ENCODE results near the gene HOXB9. TPM values are rescaled to one million over a fixed set of nuclear protein-coding genes. Genes with fewer than 3 reads are reported as not detected.

The HOXB9 gene
- total RNA-seq, 1 experiment from 2014 or later: not detected

DNA sequence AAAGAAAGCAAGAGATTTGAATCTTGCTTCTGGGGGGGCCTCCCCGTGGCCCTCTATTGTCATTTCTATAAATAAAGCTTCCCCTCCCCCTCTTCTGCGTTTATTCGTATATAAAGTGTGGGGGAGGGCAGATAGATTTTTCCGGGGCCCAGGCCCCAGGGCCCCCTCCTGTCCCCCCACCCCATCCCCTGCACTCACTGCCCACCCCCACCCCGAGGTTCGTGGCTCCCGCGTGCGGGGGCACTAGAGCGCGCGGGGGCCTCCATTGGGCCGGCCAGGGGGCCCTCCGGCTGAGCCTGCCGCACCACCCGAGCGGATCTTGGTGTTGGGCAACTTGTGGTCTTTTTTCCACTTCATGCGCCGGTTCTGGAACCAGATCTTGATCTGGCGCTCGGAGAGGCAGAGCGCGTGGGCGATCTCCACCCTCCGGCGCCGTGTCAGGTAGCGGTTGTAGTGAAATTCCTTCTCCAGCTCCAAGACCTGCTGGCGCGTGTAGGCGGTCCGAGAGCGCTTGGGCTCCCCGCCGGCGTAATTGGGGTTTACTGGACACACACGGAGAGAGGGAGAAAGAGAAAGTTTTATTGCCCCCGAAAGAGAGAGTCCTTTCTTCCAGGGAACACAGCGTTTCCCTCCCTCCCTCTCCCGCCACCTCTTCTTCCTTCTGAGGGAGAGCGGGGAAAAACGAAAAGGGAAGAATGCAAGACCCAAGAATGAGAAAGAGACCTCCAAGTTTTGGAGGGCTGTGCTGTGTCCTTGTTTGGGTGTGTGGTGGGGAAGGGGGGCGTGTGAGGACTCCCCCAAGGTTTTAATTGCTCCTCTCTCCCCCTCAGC is 49.5 kb downstream of the HOXB9 start:
- Histone ChIP-seq H4K91ac (ENCODE audit: insufficient read length, low read depth, low read length) (no peak overlapping the region), H3K23ac (ENCODE audit: insufficient read length, low read depth, low read length) (no peak overlapping the region), H3K27ac (ENCODE audit: insufficient read length, low read depth, low read length) (no peak overlapping the region), H3K14ac (ENCODE audit: insufficient read depth, low read length) (no peak overlapping the region), H2BK20ac (ENCODE audit: low read depth, low read length, poor library complexity, severe bottlenecking) (no peak overlapping the region), H4K5ac (ENCODE audit: insufficient read length, low read depth, low read length) (no peak overlapping the region), H3K79me2 (ENCODE audit: insufficient read depth, low read length) (no peaks in the 10 kb centered on the region), H3K4me2 (ENCODE audit: insufficient read depth, insufficient read length, low read length) (no peak overlapping the region), H2BK5ac (ENCODE audit: insufficient read length, low read length) (no peak overlapping the region), H4K20me1 (ENCODE audit: control insufficient read depth, insufficient read depth, insufficient read length) (no peaks in the 10 kb centered on the region), H3K56ac (ENCODE audit: insufficient read length, low read depth, low read length) (no peak overlapping the region), H3K23me2 (ENCODE audit: insufficient read length, low read depth, low read length, poor library complexity, severe bottlenecking) (no peaks in the 10 kb centered on the region), H3T11ph (ENCODE audit: low read length) (no peak overlapping the region), H3K4me1 (ENCODE audit: insufficient read depth, low read length) (no peaks in the 10 kb centered on the region), H3K79me1 (ENCODE audit: insufficient read depth, low read depth, low read length, poor library complexity, severe bottlenecking) (no peaks in the 10 kb centered on the region), H2AFZ (ENCODE audit: low read length) (no peak overlapping the region), H2BK15ac (ENCODE audit: low read depth, low read length) (no peak overlapping the region), H3K27me3 (ENCODE audit: insufficient read depth, low read length) (peaks cover 96% of the 10 kb centered on the region), H2BK12ac (ENCODE audit: insufficient read length, low read depth, low read length) (no peak overlapping the region), H3K9ac (ENCODE audit: extremely low read depth, insufficient read length, low read length) (no peak overlapping the region), H2AK5ac (ENCODE audit: insufficient read length, low read length) (no peak overlapping the region), H2BK120ac (ENCODE audit: low read depth, low read length, poor library complexity, severe bottlenecking) (no peak overlapping the region), H3K9me3 (ENCODE audit: control insufficient read depth, low read depth, low read length) (no peaks in the 10 kb centered on the region), H4K8ac (replicated peaks; ENCODE audit: insufficient read length, low read depth, low read length) (no peak overlapping the region), H3K4ac (ENCODE audit: low read depth, low read length) (no peak overlapping the region), H3K18ac (ENCODE audit: insufficient read length, low read depth, low read length) (no peak overlapping the region)
- peaks cover 7 to 17% of the 10 kb centered on the region in 2 experiments; a peak in 4 of 5 replicates for H3K9me3 Mint-ChIP-seq
- TF ChIP-seq, protein P1, sequence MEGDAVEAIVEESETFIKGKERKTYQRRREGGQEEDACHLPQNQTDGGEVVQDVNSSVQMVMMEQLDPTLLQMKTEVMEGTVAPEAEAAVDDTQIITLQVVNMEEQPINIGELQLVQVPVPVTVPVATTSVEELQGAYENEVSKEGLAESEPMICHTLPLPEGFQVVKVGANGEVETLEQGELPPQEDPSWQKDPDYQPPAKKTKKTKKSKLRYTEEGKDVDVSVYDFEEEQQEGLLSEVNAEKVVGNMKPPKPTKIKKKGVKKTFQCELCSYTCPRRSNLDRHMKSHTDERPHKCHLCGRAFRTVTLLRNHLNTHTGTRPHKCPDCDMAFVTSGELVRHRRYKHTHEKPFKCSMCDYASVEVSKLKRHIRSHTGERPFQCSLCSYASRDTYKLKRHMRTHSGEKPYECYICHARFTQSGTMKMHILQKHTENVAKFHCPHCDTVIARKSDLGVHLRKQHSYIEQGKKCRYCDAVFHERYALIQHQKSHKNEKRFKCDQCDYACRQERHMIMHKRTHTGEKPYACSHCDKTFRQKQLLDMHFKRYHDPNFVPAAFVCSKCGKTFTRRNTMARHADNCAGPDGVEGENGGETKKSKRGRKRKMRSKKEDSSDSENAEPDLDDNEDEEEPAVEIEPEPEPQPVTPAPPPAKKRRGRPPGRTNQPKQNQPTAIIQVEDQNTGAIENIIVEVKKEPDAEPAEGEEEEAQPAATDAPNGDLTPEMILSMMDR (conservative IDR thresholded peaks at IDR 0.05): no peak
- no peaks in the 10 kb centered on the region; a peak in 1 of 7 replicates for H3K36me3 Mint-ChIP-seq (ENCODE audit: insufficient read depth in 1 of 3, low read depth in 3 of 3)
- no CpG with 5 or more reads among the region's 43 CpGs for WGBS (ENCODE audit: extremely low coverage, insufficient read length, low lambda C conversion rate)
- H3K4me1 Mint-ChIP-seq: peaks cover 2 to 28% of the 10 kb centered on the region in 2 experiments
- no peak overlapping the region for H3K27ac Mint-ChIP-seq
- DNase-seq: no peak
- no peak overlapping the region for H3K4me3 Mint-ChIP-seq
- peaks cover 38% of the 10 kb centered on the region for H3K27me3 Mint-ChIP-seq (ENCODE audit: low read depth)

Data from H9 (cell line).